ENCODE data around the gene KCNJ11. TPM values are rescaled to one million over a fixed set of nuclear protein-coding genes. Genes with fewer than 3 reads are reported as not detected.

The KCNJ11 gene
- total RNA-seq, 1 experiment from 2014 or later: 7.5 TPM

DNA sequence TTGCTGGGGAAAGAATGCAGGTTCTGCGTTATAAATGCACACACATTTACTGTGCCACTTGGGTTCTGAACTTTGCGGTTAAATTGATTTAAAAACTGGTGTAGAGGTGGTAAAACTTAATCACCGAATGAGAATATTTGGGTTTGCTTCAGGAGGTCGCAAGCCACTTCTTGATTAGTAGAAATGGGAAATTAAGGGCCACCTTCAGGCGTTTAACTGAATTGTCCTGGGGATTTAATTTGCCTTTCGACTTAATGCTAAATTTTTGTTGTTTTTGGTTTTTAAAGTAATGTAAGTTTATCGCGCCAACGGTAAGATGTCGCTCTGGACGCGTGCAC, 37.3 kb downstream of the KCNJ11 start:
- BruUV-seq (replicated peaks): no TSS peak
- no peak overlapping the region for H3K27ac ChIP-seq (ENCODE audit: low read depth, low read length)

More for the DNA sequence above, 37.3 kb downstream of the KCNJ11 start:
- Histone ChIP-seq H3K36me3 (ENCODE audit: control insufficient read depth in 1 of 2, insufficient read depth in 2 of 2, low read length in 2 of 2) (no peaks in the 10 kb centered on the region), H3K4me1 (ENCODE audit: control insufficient read depth in 1 of 2, insufficient read depth in 2 of 2, low read length in 2 of 2) (peaks cover 6 to 23% of the 10 kb centered on the region in 2 experiments; a peak in 3 of 4 replicates), H4K20me1 (ENCODE audit: insufficient read depth) (no peaks in the 10 kb centered on the region), H3K9me2 (ENCODE audit: insufficient read depth) (no peaks in the 10 kb centered on the region), H3K9me3 (ENCODE audit: control insufficient read depth in 1 of 2, insufficient read depth in 1 of 2, low read depth in 1 of 2, low read length in 2 of 2) (no peaks in the 10 kb centered on the region), H2AFZ (ENCODE audit: low read depth, low read length, poor library complexity, severe bottlenecking) (no peak overlapping the region), H3K9ac (ENCODE audit: low read length) (no peak overlapping the region), H3K4me2 (ENCODE audit: low read length) (no peak overlapping the region), H3K79me2 (ENCODE audit: insufficient read depth, low read length) (no peaks in the 10 kb centered on the region), H3K4me3 (replicated peaks in 1 of 2; ENCODE audit: low read depth in 1 of 2, low read length in 2 of 2) (no peak overlapping the region), H3K27me3 (ENCODE audit: insufficient read depth, low read length) (no peaks in the 10 kb centered on the region)
- intact Hi-C loops (cut with micrococcal nuclease): loop anchor here (10.0 kb wide), 1 partner anchor 116 kb away; no protein-coding TSS in a partner anchor
- DNase-seq (ENCODE audit: low read depth, low spot score) (no peak), ATAC-seq (no peak)
- no peak for TF ChIP-seq ZFX (IDR thresholded peaks at IDR 0.05)
- no peak for TF ChIP-seq EZH2 (IDR thresholded peaks at IDR 0.05)
- TF ChIP-seq SIN3A (IDR thresholded peaks at IDR 0.05; ENCODE audit: low read depth): no peak
- TF ChIP-seq, protein P1, sequence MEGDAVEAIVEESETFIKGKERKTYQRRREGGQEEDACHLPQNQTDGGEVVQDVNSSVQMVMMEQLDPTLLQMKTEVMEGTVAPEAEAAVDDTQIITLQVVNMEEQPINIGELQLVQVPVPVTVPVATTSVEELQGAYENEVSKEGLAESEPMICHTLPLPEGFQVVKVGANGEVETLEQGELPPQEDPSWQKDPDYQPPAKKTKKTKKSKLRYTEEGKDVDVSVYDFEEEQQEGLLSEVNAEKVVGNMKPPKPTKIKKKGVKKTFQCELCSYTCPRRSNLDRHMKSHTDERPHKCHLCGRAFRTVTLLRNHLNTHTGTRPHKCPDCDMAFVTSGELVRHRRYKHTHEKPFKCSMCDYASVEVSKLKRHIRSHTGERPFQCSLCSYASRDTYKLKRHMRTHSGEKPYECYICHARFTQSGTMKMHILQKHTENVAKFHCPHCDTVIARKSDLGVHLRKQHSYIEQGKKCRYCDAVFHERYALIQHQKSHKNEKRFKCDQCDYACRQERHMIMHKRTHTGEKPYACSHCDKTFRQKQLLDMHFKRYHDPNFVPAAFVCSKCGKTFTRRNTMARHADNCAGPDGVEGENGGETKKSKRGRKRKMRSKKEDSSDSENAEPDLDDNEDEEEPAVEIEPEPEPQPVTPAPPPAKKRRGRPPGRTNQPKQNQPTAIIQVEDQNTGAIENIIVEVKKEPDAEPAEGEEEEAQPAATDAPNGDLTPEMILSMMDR (IDR thresholded peaks at IDR 0.05 in 2 of 3, conservative IDR thresholded peaks at IDR 0.05 in 1 of 3; ENCODE audit: borderline replicate concordance in 1 of 3, insufficient read depth in 1 of 3, low read depth in 2 of 3, low read length in 2 of 3): no peak
- TF ChIP-seq, protein P2, sequence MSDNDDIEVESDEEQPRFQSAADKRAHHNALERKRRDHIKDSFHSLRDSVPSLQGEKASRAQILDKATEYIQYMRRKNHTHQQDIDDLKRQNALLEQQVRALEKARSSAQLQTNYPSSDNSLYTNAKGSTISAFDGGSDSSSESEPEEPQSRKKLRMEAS (IDR thresholded peaks at IDR 0.05): no peak
- TF ChIP-seq CEBPB (IDR thresholded peaks at IDR 0.05; ENCODE audit: low read depth): no peak
- TF ChIP-seq SRF (IDR thresholded peaks at IDR 0.05; ENCODE audit: low read depth): no peak
- no peak for TF ChIP-seq SP1 (IDR thresholded peaks at IDR 0.05; ENCODE audit: low read depth)
- TF ChIP-seq, protein P3, sequence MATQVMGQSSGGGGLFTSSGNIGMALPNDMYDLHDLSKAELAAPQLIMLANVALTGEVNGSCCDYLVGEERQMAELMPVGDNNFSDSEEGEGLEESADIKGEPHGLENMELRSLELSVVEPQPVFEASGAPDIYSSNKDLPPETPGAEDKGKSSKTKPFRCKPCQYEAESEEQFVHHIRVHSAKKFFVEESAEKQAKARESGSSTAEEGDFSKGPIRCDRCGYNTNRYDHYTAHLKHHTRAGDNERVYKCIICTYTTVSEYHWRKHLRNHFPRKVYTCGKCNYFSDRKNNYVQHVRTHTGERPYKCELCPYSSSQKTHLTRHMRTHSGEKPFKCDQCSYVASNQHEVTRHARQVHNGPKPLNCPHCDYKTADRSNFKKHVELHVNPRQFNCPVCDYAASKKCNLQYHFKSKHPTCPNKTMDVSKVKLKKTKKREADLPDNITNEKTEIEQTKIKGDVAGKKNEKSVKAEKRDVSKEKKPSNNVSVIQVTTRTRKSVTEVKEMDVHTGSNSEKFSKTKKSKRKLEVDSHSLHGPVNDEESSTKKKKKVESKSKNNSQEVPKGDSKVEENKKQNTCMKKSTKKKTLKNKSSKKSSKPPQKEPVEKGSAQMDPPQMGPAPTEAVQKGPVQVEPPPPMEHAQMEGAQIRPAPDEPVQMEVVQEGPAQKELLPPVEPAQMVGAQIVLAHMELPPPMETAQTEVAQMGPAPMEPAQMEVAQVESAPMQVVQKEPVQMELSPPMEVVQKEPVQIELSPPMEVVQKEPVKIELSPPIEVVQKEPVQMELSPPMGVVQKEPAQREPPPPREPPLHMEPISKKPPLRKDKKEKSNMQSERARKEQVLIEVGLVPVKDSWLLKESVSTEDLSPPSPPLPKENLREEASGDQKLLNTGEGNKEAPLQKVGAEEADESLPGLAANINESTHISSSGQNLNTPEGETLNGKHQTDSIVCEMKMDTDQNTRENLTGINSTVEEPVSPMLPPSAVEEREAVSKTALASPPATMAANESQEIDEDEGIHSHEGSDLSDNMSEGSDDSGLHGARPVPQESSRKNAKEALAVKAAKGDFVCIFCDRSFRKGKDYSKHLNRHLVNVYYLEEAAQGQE (IDR thresholded peaks at IDR 0.05; ENCODE audit: low read depth): no peak
- no peak for TF ChIP-seq FOSL1 (IDR thresholded peaks at IDR 0.05; ENCODE audit: low read depth)
- ChIA-PET CTCF (no interaction called here), POLR2A (no interaction called here), RAD21 (ENCODE audit: low non-redundant PET in 1 of 2, low total read pairs in 2 of 2, uncharacterized antibody in 2 of 2, unreplicated experiment in 2 of 2) (no interaction called here)

All from HCT116 (cell line).